Activated CD4-positive, alpha-beta T cell treated with anti-CD3 and anti-CD28 coated beads, Interleukin-2, amount 50 U/mL, for 48 hours (primary cell): ENCODE measurements around the gene MT1M.
A peak's percentile ranks its signal among the peaks of the same experiment; 100 is the strongest.

Experiments
- DNase-seq, 2 experiments: peaks; one replicate each; pipeline ENCODE4 v3.0.0-alpha.2; 2020

The MT1M gene

GRCh38 chr16:56629531-56629930 is 2.9 kb upstream of the MT1M start:
- DNase-seq, result no peak

DNA sequence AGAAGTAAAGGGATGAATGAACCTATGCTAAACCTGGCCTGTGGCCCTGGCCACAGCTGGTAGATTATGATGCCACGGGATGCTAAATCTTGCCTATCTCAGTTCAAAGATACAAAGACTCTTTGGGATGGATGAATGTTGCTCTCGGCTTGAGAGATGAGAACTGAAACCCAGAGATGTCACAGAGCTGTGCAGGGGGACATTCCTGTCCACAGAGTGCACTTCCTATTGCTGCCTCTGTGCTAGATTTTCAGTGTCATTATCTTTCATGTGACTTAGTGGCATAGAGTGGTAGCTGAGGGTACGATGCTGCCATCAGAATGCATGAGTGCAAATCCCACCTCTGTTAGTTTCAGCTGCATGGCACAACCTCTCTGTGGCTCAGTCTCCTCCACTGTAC is 2.3 kb upstream of the MT1M start:
- DNase-seq, result no peak

DNA sequence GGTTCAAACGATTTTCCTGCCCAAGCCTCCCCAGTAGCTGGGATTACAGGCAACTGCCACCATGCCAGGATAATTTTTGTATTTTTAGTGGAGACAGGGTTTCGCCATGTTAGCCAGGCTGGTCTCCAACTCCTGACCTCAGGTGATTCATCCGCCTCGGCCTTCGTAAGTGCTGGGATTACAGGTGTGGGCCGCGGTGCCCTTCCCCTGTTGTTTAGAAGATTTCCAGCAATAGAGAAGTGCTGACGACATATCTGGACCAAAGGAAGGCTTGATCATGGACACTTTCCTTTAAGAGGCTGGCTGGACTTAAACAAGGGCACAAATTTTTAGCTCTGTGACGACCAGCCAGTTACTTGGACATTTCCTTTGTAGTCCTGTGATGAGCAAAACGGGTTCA is 1.3 kb upstream of the MT1M start:
- DNase-seq, result no peak

DNA sequence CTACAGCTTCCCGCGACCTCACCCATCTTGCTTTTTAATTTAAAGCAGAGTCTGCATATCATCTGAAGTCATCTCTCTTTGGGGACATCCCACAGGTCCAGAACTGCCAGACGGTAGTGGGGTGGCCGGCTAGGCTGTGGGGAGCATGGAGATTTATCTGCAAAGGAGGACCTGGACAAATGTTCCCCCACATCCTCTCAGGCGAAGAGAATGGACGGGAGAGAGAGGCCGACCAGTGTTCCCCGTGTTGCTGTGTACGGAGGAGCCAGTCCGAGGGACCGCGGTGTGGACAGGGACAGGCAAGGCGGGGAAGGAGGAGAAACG is 665 bp upstream of the MT1M start:
- no peak for DNase-seq

- DNase-seq, result no peak
These were observed 448 bp downstream of the MT1M start for GRCh38 chr16:56632848-56633365.

GRCh38 chr16:56633535-56633934 is 1.1 kb downstream of the MT1M start:
- DNase-seq, result no peak

DNA sequence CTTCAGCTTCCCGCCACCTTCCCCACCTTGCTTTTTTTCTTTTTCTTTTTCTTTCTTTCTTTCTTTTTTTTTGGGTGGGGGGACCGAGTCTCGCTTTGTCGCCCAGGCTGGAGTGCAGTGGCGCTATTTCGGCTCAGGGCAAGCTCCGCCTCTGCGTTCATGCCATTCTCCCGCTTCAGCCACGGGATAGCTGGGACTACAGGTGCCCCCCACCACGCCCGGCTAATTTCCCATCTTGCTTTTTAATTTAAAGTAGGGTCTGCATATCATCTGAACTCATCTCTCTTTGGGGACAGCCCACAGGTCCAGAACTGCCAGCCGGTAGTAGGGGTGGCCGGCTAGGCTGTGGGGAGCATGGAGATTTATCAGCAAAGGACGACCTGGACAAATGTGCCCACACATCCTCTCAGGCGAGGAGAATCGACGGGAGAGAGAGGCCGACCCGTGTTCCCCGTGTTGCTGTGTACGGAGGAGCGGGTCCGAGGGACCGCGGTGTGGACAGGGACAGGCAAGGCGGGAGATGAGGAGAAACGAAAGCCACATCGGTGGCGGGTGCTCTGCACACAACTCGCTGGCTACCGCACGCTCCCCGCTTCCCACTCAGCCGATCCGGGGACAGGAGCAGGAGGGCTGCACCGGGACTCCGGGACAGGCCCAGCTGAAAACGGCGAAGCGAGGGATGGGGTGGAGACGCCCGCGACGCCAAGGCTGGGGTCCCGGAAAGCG is 2.4 kb downstream of the MT1M start:
- no peak for DNase-seq

- DNase-seq, result no peak
These were observed 3.0 kb downstream of the MT1M start for GRCh38 chr16:56635441-56635967.

- no peak for DNase-seq
These were observed 4.4 kb downstream of the MT1M start for GRCh38 chr16:56636616-56637413.

DNA sequence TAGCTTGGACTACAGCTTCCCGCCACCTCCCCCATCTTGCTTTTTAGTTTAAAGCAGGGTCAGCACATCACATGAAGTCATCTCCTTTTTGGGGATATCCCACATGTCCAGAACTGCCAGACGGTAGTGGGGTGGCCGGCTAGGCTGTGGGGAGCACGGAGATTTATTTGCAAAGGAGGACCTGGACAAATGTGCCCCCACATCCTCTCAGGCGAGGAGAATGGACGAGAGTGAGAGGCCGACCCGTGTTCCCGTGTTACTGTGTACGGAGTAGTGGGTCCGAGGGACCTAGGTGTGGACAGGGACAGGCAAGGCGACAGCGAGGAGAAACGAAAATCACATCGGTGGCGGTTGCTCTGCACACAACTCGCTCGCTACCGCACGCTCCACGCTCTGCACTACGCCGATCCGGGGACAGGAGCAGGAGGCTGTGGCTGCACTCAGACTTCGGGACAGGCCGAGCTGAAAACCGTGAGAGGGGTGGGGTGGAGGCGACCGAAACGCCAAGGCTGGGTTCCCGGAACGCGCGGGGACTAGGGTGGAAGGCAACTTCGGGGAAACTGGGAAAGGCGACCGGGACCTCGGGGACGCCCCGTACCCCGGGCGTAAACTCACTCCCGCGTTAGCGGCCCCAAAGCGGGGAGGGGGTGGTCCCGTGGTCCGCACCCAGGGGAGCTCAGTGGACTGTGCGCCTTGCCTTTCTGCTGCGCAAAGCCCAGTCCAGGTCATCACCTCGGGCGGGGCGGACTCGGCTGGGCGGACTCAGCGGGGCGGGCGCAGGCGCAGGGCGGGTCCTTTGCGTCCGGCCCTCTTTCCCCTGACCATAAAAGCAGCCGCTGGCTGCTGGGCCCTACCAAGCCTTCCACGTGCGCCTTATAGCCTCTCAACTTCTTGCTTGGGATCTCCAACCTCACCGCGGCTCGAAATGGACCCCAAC is 5.6 kb downstream of the MT1M start, which contains the start of gene MT1A:
Gene MT1A, plus strand, starts transcription at position 853 of the 937 bp plus-strand sequence. Its CDS starts 73 bp downstream, at position 926.
- DNase-seq, result peak; percentile 29 to 40

DNA sequence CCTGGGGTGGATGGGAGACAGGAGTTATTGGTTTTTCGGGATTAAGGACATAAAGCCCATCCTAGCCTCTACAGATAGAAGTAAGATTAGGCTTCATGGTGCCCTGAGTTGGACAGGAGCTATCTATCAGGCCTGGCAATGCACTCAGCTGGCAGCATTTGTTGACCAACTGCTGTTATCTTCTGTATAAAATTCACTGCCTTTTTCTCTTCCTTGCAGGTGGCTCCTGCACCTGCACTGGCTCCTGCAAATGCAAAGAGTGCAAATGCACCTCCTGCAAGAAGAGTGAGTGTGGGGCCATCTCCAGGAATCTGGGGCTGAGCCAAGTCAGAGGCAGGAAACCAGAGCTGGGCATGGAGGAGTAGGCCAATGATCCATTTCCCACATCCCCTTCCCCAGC is 6.6 kb downstream of the MT1M start:
- no peak for DNase-seq

DNA sequence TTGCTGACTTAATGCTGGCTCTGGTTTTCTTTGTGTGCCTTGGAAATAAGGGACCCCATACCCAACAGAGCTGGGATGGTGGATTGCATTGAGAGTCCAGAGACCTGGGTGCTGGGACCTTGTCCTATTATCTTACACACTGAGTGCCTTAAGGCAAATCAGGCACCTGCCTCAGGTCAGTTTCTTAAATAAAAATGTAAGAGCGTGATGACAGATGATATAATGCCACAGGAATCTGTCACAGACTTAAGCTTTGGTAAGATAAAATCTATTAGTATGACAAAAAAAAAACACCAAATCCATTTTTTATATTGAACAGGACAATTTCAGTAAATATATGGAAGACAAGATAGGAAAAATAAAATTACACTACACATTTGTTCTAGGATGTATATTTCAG is 7.6 kb downstream of the MT1M start:
- DNase-seq, result no peak

DNA sequence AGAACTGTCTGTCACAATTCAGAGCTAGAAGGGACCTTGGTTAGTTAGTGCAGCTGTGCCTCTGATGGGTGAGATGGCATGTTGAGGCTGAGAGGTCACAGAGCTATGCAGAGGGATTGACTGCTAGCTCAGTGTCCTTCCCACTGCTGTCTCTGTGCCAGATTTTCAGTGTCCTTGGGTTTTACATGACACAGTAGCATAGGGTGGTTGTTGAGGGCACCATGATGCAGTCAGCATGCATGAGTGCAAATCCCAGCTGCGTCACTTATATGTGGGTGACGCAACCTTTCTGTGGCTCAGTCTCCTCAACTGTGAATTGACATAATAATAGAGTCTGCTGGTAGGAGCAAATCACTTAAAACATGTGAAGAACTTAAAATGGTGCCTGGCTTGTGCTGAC is 8.7 kb downstream of the MT1M start:
- DNase-seq, result no peak

GRCh38 chr16:56643080-56643778 is 10.8 kb downstream of the MT1M start:
- DNase-seq, result peak; percentile 81 to 83

- no peak for DNase-seq
These were observed 11.4 kb downstream of the MT1M start for GRCh38 chr16:56643833-56644232.

- DNase-seq, result no peak
These were observed 12.9 kb downstream of the MT1M start for GRCh38 chr16:56645311-56645710.

DNA sequence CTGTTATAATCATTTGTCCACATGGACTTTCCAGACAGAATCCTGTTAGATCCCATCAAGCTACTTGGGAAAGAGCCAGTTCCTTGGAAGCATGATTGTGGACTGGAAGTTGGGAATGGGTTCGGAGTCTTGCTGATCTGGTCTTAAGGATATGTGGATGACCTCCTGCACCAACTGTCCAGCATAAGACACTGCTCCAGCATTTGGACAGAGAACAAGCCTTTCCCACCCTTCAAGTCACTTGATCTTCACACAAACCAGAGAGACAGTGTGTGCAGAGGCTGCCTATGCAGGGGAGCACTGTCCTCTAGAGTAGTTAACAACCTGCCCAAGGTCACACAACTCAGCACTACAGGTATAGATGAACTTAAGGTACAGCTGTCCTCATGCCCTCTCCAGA is 13.4 kb downstream of the MT1M start:
- DNase-seq, result no peak

DNA sequence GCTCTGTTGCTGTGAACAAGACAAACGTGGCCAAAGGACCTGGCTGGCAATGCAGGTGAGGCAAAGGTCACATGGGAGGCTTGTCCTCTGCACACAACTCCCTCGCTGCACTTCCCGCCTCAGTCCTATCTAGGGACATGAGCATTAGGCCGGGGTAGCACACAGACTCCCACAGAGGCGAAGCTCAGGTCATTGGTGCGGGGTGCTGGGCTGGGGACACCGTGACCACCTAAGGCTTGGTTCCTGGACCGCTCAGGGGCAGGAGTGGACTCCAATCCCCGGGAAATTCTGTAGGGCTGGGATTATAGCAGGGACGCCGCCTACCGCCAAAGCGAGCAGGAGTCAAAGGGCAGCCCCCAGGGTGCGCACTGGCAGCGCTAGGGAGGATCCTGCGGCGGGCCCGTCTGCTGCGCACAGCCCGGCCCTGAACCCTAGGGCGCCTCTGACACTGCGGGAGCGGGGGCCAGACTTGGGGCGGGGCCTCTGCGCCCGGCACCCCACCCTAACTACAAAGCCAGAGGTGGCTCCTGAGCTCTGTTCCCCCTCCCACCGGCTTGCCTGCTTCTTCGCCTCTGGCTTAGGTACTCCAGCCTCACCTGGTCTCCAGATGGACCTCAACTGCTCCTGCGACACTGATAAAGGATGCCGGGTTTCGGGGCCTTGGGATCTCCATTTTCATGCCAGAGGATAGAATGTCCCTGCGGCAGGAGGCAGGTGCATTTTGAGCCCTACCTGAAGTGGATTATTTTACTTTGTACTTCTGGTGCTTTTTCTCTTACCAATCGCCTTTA is 15.4 kb downstream of the MT1M start:
- DNase-seq, result no peak

DNA sequence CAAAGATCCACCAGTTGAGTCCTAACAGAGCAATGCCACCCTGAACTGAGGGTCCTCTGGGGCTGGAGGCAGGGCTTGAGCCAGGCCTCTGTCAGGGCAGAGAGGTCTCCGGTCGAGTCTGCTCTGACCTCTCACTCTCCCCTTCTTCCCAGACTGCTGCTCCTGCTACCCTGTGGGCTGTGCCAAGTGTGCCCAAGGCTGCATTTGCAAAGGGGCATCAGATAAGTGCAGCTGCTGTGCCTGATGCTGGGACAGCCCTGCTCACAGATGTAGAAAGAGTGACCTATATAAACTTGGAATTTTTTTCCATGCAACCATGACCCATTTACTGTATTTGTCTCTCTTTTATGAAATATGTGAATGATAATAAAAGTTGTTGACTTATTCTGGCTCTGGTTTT is 16.8 kb downstream of the MT1M start:
- DNase-seq, result no peak

DNA sequence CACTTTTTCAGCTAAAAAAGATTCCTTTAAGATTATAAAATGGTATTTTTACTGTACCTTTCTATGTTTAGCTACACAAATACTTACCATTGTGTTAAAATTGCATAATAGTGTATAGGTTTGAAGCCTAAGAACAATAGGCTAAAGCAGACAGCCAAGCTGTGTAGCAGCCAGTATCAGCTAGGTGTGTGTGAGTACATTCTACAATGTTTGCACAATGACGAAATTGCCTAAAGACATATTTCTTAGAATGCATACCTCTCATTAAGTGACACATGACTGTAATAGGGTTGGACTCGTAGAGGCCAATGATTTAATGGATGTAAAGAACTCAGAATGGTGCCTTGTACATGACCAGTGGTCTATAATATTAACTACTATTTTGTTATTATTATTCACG is 17.4 kb downstream of the MT1M start:
- no peak for DNase-seq

- DNase-seq, result no peak
These were observed 19.1 kb downstream of the MT1M start, which contains the start of gene MT1B for GRCh38 chr16:56651586-56651985. TSS of gene MT1B (plus strand) at chr16:56651886. CDS start at chr16:56651954, 68 bp downstream.
